GM12872 (cell line): ENCODE results near the gene UVSSA.
A peak's percentile ranks its signal among the peaks of the same experiment; 100 is the strongest.

Experiments used
- CTCF ChIP-seq: IDR thresholded peaks from 3 replicates; pipeline ENCODE4 v1.5.1; 2011; ENCODE audit warnings: low read depth, mild to moderate bottlenecking, low read length, moderate library complexity; ENCODE audit not compliant: insufficient read depth

UVSSA gene

GRCh38 chr4:1340181-1340747 lies 6.7 kb upstream of the UVSSA start:
- TF ChIP-seq CTCF: no peak

- no peak for TF ChIP-seq CTCF
These were observed 6.1 kb upstream of the UVSSA start for GRCh38 chr4:1340861-1341260.

- TF ChIP-seq CTCF: no peak
These were observed 5.0 kb upstream of the UVSSA start for GRCh38 chr4:1342003-1342402.

GRCh38 chr4:1344696-1345095 lies 2.3 kb upstream of the UVSSA start:
- no peak for TF ChIP-seq CTCF

GRCh38 chr4:1345903-1346780 lies 866 bp upstream of the UVSSA start:
- peak; percentile 34; the same call in 1 of the 3 replicates for TF ChIP-seq CTCF

GRCh38 chr4:1347410-1347864 lies 429 bp downstream of the UVSSA start:
- no peak for TF ChIP-seq CTCF

GRCh38 chr4:1348014-1348513 lies 1.1 kb downstream of the UVSSA start:
- no peak for TF ChIP-seq CTCF
